Mesangial cell (primary cell): Measurements from ENCODE around the gene ATP1B3. TPM values are rescaled to one million over a fixed set of nuclear protein-coding genes. Genes with fewer than 3 reads are reported as not detected.

Experiments used
- total RNA-seq: library from RNA; depleted of rRNA; stranded (reverse); fragments of >200 nt; gene quantifications from 2 replicates; pipeline ENCODE4 v1.2.3, GENCODE V29; 2015

ATP1B3 gene
- 30.4 and 58.0 TPM in 2 replicates for total RNA-seq

DNA sequence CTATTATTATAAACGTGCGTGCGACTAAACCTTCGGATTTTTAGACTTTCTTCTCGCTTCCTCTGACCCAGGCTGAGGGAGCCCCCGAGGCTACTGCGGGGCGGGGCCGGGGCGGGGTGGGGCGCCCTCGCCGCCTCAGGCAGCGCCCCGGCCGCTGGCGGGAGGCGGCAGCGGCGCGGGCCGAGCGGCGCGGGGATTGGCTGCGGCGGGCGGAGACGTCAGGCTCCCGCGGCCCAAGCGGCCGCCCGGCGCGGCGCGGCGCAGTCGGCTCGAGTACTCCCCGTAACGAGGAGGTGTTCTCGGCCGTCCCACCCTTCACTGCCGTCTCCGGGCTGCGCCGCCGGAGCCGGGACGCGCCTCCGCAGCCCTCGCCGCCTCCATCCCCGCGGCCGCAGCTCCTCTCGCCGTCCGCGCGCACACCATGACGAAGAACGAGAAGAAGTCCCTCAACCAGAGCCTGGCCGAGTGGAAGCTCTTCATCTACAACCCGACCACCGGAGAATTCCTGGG, at the start of gene ATP1B3:
ATP1B3 (plus strand) TSS at position 263 of the 510 bp plus-strand sequence; CDS start at position 422, 159 bp downstream.

Other genes starting within 250 kb of the ATP1B3 start
- gene RNF7, start 138.3 kb upstream of the ATP1B3 start, total RNA-seq = 47.8 and 71.4 TPM in 2 replicates
- gene GRK7, start 113.2 kb upstream of the ATP1B3 start, total RNA-seq = not detected in 2 replicates